ENCODE measurements around the gene CDH12.

- TF ChIP-seq TAF1 (IDR thresholded peaks at IDR 0.05; ENCODE audit: borderline replicate concordance, insufficient read depth, low read length) = no peak
- no peak for TF ChIP-seq POLR2AphosphoS5 (IDR thresholded peaks at IDR 0.05; ENCODE audit: low read depth, low read length)
- TF ChIP-seq REST (IDR thresholded peaks at IDR 0.05; ENCODE audit: insufficient read depth in 1 of 2, low read depth in 2 of 2, low read length in 2 of 2) = no peak
These were observed 500.7 kb downstream of the CDH12 start for GRCh38 chr5:22352493-22352892.

All from PFSK-1 (cell line).